CD4-positive, alpha-beta T cell treated with Interleukin-15 for 1 hour (primary cell): Measurements from ENCODE around the gene STK40.

Experiments
- DNase-seq: peaks from one replicate; pipeline ENCODE4 v3.0.0-alpha.2; 2020

STK40 gene, protein sequence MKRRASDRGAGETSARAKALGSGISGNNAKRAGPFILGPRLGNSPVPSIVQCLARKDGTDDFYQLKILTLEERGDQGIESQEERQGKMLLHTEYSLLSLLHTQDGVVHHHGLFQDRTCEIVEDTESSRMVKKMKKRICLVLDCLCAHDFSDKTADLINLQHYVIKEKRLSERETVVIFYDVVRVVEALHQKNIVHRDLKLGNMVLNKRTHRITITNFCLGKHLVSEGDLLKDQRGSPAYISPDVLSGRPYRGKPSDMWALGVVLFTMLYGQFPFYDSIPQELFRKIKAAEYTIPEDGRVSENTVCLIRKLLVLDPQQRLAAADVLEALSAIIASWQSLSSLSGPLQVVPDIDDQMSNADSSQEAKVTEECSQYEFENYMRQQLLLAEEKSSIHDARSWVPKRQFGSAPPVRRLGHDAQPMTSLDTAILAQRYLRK

DNA sequence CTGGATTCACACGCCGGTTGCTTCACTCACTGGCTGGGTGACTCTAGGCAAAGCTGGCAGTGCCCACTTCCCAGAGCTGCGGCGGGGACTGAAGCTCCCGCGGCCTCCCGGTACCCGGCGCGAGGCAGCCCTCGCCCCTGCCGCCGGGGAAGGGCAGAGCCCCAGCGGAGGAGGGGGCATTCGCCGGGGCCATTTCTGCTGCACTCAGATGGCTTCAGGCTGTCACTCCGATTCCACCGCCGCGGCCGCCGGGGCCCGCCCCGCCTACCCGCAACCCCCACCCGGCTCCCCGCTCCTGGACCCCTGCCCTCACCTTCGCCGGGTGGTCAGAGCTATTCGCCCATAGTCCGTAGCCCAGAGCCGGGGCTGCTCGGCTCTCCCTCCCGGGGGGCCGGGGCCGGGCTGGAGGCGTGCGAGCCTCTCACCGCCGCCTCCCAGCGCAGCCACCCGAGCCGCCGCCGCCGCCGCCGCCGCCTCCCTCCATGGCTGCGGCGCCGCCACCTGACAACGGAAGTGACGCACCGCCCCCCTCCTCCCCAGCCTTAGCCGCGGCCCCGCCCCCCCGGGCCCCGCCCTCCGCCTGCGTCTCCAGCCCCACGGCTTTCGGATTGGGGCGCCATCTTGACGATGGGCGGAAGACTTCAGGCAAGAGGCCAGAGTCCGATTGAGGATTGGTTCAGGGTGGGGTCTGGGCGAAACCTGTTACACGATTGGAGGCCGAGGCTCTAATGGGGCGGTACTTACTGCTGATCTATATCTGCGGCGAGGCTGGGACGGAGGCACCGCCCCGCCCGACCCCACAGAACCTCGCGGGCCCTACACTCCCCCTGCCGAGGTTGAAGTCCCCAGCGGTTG, at the start of gene STK40:
TSS of gene STK40 (minus strand) at position 515 of the 855 bp plus-strand sequence. CDS start 24,592 bp downstream, outside the sequence.
- DNase-seq: peak; percentile 99

DNA sequence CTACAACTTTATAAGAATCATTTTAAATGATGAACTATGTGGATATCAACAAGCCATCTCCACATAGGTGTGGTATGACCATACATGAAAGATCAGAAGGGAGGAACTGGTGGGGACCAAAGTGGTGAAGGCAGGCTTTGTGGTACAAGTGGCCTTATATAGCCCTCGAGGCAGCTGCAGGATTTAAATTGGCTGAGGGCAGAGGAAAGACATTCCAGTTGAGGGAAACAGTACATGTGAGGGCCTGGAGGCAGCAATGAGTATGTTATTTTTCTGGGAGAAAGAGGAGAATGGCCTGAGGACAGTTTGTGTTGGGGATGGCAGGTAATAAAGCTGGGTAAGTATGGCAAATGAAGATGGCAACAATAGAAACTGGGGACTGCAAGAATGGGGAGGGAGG, 47.4 kb upstream of the STK40 start:
- DNase-seq: no peak

DNA sequence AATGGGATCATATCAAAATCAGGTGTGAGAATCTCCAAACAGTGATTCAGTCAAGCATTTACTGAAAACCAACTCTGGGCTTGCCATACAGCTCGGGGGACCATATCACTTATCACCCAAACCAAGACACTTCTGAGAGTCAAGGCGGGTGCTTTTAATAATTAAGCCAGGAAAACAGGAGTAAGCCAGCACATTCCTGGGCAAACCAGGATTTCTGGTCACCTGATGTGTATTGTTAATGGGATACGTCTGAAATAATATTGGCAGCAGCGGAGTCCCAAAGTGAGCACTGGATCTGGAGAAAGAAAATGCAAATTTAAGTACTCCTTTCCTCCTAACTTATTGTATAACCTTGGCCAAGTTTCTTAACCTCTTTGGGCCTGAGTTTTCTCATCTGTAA, 46.9 kb upstream of the STK40 start:
- DNase-seq: no peak

DNA sequence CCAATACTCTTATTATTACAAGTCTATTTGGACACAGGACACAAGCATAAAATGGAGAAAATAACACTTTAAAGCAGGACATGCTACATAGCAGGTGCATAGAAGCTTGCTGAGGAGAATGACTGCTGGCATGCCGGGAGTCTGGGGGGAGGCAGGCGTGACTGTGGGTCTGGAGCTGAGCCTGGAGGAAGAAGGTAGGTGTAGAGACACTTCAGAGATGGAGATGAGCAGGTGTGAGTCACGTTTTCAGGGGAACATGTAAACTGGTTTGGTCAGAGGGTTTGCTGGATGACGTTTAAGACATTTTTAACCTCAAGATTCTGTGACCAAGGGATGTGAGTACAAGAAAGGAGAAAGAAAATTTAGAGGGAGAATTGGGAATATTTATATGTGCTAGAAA, 40.1 kb upstream of the STK40 start:
- DNase-seq: no peak

DNA sequence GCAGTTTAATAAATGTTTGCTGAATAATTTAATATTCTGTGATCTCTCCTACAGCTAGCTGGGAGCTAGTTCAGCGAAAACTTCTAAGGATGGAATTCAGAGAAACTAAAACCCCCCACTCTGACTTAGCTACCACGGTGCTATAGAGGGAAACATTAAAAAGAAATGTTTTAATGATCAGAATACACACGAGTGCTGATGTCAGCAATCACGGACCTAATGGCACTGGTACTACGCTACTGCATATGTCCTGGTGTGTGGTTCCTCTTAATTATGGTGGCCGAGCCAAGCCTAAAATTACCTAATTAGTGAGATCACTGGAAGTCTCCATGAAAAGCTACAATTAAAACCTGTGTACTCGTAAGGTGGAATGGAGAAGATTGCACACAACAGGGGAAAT, 35.9 kb upstream of the STK40 start:
- DNase-seq: no peak

DNA sequence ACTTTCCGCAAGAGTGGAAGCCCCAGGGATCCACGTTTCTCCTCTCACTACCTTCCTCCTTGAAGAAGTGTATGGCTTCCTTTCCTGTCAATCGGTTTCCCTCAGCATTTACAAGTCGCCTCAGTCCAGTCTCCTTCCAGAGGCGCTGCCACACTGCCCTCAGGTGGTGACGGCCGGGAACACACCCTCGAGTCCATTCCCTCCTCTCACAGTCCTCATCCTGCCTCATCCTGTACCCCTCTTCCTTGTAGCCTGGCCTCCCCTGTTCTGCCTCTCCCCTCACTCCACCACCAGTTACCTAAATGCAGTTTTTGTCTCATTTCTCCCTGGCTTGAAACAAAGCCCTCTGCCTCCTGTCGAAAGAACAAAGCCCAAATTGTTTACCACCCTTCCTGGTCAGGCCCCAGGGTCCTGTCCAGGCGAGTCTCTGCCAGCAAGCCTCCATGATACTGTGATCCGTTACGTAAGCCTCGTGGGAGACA, 35.2 kb upstream of the STK40 start:
- peak; percentile 84 for DNase-seq

DNA sequence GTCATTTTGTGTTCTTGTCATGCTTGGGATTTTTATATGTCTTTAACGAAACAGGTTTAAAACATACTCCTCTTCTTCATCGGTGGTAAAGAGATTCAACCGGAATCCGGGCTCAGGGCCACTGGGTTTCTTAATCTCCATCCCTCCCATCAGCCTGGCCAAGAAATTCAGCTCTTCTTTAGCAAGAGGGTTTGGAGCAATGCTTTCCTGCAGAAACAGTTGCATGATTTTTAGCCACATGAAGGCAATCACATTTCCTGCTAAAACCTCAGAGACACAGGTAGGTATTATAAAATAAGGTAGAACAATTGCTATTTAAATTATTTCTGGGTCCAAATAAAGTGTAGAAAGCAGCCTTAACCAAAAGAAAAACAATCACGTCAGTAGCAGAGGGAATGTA, 34.7 kb upstream of the STK40 start:
- no peak for DNase-seq

DNA sequence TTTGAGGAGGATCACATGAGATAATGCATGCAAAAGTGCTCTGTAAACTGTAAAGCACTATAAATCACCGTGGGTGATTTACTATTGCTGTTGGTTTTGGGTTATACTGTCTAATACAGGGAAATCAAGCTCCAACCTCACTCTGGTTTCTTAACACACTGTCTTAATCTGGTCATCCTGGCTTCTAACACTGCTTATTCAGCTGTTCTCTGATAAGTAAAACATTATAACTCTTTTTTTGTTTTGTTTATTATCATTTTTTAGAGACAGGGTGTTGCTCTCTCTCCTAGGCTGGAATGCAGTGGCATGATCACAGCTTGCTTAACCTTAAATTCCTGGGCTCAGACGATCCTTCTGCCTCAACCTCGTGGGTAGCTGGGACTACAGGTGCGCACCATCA, 33.8 kb upstream of the STK40 start:
- DNase-seq: no peak

DNA sequence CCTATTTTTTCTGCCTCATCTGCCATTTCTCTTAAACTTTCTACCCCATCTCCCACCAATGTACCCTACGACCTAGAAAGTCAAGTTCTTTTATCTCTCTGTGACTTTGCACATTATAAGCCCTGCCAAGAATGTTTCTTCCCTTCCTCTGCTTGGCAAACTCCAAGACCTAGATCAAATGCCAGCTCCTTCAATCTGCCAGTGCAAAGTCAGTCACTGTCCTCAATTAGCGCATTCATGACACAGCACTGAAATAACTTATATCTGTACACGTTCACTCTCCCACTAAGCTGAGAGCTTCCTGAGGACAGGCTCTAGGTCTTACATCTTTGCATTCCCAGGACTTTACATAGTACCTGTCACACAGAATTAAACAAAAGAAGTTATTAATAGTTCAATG, 33.4 kb upstream of the STK40 start:
- DNase-seq: no peak

DNA sequence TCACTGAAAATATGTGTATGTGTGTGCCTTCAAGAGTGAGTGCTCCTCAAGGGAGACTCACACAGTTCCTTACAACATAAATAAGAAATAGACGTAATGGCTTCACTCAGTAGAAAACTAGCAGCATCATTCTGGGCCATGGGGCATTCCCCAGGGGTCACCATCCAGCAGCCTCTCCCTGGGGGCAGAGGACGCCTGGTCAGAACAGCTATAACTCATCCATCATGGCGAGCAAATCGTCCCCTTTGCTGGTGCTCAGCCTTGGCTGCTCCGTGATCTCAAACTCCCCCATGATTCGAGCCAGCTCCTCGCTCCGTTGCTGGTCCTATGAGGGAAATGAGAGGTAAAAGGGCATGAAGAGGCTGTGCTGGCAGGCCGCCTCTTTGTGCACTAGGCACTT, 32.2 kb upstream of the STK40 start:
- DNase-seq: no peak

DNA sequence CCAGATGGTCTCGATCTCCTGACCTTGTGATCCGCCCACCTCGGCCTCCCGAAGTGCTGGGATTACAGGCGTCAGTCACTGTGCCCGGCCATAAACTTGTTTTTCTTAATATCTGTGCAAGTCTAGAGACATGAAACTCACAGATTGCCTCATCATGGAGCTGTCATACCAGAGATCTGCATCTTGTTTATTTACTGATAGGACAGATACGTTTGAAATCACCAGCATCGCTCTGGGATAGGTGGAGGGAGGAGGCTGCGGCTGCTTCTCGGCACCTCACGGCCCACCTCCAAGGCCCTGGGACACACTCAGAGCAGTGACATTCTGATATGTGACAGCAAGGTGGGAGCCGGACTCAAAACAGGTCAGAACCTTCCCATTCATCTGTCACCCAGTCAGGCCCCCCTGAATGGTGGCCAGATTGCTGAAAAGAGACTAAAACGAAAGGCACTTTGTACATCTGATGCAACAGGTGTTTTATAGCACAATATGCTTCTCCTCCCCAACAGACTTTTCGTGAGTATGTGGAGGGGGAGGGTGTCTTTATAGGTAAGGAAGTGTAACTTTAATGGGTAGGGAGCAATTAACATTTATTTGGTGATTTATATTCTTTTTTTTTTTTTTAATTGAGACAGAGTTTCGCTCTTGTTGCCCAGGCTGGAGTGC, 30.1 kb upstream of the STK40 start:
- no peak for DNase-seq

DNA sequence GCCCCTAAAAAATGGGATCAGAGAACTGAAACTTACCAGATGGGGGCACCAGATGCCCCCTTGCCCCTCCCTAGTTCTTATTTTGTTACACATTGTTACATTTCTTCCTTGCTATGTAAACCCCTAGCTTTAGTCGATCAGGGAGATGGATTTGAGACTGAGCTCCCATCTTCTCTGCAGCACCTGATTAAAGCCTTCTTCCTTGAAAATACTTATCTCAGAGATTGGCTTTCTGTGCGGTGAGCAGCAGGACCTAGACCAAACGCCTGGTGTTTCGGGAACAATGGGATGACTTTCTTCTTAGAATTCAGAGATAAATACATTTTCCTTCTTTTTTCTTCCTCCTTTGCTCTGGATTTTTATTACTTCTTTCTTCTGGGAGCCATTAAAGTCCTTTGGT, 28.7 kb upstream of the STK40 start:
- DNase-seq: no peak

DNA sequence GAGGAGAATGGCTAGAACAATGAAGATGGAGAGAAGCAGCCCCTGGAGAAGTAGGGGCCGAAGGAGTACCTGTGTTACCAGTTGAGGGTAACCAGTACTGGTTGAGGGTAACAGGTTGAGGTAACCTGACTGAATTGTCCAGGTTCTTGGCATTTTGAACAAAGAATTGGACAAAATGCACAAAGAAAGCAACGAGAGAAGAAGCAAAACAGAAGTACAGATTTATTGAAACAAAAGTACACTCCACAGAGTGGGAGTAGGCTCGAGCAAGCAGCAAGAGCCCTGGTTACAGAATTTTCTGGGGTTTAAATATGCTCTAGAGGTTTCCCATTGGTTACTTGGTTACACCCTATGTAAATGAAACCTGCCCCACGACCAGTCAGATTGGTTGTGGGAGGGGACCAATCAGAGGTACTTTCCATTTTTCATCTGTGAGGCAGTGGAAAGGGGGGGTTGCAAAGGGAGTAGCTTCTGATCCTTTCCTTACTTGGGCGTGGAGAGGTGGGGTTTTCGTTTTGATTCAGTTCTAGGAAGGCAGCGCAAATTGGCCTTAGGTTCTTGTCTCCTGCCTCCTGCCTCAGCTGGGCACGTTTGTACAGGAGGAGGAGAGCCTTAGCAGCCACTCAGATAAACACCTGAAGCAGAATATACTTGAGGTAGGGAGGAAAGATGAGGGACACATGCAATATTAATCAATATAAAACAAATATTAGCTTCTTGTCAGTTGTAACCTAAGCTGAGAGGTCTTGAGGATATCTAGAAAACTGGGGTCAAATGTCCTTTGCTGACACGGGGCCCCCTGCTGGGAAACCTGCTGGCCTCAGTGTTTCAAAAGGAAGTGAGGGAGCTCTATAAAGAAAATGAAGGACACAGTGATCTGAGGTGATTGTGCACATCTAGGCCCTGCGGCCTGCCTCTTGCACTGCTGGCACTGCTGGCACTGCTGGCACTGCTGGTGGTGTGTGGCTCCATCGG, 26.2 kb upstream of the STK40 start:
- peak; percentile 46 for DNase-seq

DNA sequence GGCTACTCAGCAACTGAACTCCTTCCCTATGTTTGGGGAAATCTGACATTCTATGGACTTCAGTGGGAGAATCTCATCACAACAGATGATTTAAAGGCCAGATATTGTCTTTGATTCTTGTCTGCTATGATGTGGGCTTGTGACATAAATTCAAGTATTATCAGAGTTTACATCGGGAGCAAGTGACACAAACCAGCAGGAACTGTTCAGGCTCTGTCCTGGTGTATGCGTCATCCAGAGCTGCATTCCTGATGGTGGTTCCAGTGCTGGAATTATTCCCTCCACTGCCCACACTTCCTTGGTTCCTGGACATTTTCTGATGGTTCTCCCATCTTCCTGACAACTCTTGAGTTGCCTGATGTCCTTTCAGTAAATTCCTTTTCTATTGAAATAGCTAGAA, 22.8 kb upstream of the STK40 start:
- no peak for DNase-seq

DNA sequence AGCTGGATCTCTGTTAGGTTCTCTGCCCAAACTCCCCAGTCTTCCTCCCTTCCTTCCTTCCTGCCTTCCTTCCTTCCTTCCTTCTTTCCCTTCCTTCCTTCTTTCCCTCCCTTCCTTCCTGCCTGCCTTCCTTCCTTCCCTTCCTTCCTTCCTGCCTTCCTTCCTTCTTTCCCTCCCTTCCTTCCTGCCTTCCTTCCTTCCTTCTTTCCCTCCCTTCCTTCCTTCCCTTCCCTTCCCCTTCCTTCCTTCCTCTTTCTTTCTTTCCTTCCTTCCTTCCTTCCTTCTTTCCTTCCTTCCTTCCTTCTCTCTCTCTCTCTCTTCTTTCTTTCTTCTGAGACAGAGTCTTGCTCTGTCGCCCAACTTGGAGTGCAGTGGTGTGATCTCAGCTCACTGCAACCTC, 20.7 kb upstream of the STK40 start:
- no peak for DNase-seq

DNA sequence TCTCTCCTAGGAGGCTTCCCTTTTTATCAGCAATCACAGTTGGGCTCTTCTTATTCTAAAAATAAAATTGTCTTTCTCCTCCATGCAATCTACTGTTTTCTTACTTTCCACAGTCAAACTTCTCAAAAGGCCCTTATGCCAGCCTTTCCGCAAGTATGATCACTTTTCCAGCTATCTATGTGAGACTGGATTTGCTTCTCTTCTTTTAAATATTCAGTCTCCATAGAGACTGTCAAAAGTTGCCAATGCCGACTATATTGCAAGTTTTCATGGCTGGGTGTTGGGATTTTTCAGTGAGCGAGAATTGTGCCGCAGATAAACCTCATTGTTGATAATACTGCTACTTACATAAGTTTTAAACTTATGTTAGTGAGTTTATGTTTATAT, 16.8 kb upstream of the STK40 start:
- no peak for DNase-seq

DNA sequence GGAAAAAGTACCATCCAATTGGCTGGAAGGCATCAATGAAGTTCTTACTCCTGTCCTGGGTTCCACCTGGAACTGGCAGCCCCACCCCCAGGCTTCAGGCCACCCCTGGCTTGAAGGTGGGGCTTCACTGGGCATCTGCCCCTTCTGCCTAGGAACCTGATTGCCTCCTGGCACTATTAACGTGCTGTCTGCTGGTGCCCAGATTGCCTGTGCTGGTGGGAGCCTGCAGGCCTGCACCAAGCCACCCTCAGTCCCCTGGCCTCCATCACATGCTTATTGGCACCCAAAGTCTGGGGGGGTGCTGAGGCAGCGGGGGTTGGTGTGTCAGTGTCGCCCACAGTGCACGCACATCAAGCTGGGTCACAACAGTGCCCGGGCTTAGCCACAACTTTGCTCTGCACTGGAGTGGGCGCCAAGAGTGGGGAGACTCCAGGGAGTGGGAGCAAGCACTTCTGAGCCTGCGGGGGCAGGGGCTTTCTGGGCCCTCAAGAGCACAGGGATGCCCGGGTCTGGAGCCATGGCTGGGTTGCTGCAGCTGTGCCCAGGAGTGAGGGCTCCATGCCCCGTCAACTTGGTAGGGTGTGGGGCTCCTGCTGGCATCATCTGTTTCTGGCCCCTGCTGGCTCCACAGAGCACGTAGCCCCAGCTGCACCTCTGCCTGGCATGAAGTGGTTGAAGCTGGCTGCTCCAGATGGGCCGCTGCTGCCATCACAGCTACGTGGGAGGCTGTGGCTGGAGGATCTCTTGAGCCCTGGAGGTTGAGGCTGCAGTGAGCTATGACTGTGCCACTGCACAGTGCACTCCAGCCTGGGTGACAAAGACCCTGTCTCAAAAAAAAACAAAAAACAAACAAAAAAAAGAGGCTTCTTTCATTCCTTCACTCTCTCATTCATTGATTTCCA, 16.1 kb upstream of the STK40 start:
- DNase-seq: no peak

DNA sequence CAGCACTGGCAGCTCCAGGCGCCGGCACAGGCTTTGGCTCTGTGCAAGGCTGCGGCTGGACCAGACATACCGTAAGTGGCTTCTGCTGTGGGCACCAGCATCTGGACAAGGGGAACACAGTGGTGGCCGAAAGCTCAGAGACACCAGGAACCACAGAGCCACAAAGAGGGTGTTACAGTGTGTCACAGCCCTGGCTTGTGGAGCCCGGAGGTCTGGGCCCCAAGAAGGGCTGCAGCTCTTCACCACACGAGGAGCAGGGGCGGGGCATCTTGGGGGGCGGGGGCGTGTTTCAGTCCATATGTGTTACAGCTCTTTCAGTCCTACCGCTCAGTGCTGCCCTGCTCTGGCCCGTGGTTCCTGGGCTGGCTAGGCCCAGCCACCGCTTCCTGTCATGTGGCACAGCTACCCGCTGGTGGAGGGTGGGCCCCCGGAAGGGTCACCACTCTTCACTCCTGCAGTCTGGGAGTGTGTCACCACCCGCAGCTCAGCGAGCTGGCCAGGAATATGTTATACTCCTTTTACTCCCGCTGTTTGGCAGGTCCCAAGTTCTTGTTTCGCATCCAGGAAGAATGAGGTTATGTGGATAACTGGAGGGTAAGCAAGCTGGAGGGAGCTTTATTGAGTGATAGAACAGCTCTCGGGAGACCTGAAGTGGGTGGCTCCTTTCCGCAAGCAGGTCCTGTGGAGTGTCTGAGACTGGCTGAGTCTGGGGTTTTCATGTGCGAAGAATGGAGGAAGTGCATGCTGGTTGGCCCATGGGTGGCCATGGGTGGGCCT, 15.3 kb upstream of the STK40 start:
- peak; percentile 81 for DNase-seq

DNA sequence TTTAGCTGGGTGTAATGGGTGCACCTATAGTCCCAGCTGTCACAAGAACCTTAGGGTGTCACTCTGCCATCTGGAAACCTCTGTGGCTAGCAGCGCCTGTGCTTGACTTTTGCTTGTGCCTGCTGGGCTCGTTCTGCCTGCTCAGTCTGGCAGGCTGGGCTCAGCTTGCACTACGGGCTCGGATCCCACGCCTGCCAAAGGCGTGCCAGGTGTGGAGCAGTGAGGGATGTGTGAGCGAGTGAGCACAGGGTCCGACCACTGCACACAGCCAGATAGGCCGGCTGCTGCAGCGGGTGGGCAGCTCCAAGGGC, 14.7 kb upstream of the STK40 start:
- DNase-seq: no peak

DNA sequence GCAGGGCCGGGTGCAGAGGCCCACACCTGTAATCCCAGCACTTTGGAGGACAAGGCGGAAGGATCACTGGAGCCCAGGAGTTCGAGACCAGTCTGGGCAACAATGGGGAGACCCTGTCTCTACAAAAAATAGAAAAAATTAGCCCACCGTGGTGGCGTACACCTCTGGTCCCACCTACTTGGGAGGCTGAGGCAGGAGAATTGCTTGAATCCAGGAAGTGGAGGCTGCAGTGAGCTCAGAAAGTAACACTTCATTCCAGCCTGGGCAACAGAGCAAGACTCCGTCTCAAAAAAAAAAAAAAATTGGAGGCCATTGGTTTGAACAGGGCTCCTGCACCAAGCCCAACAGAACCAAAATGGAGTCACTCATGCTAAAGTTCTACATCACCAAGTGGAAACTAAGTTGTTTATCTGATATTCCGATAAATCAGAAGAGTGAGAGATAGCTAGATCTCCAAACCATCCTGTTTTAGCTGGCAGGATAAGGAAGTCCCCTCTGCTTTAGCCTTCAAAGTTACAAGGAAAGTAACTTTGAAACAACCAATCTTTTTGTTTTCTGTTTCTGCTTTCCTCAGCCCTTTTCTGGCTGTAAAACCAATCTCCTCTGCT, 12.8 kb upstream of the STK40 start:
- no peak for DNase-seq
